ENCODE results near the gene ELAVL1.

Gene ELAVL1

GRCh38 chr19:7941895-7942596, 63.4 kb downstream of the ELAVL1 start:
- DNase-seq (ENCODE audit: extremely low spot score), result no peak
- TF ChIP-seq LEF1 (IDR thresholded peaks at IDR 0.05; ENCODE audit: borderline replicate concordance) (no peak), FOXM1 (IDR thresholded peaks at IDR 0.05; ENCODE audit: borderline replicate concordance) (no peak), ARNT (IDR thresholded peaks at IDR 0.05) (no peak), ZNF384 (IDR thresholded peaks at IDR 0.05) (no peak), FOXA1 (IDR thresholded peaks at IDR 0.05) (no peak), HDGF (IDR thresholded peaks at IDR 0.05; ENCODE audit: borderline replicate concordance) (no peak), TARDBP (IDR thresholded peaks at IDR 0.05) (no peak), ELF4 (IDR thresholded peaks at IDR 0.05) (no peak), SP1 (IDR thresholded peaks at IDR 0.05) (no peak), FOXK2 (IDR thresholded peaks at IDR 0.05) (no peak), BHLHE40 (IDR thresholded peaks at IDR 0.05; ENCODE audit: borderline replicate concordance) (no peak), PKNOX1 (IDR thresholded peaks at IDR 0.05) (no peak), SUZ12 (IDR thresholded peaks at IDR 0.05) (no peak), CTBP1 (IDR thresholded peaks at IDR 0.05; ENCODE audit: borderline replicate concordance) (no peak), NFRKB (IDR thresholded peaks at IDR 0.05) (no peak), L3MBTL2 (conservative IDR thresholded peaks at IDR 0.05) (no peak)
- ChIA-PET CTCF (interaction anchor here (1.2 kb wide), 1 partner anchor 13 kb away, joined by 4 read pairs; no protein-coding TSS in a partner anchor), POLR2A (no interaction called here)

GRCh38 chr19:7940841-7941240, 64.6 kb downstream of the ELAVL1 start:
- ChIA-PET POLR2A (no interaction called here), CTCF (interaction anchor here (1.2 to 1.3 kb wide), 2 partner anchors 12 kb away, joined by 3 to 4 read pairs; no protein-coding TSS in a partner anchor)
- TF ChIP-seq TARDBP (IDR thresholded peaks at IDR 0.05) (no peak), SP1 (IDR thresholded peaks at IDR 0.05) (no peak), CTBP1 (IDR thresholded peaks at IDR 0.05; ENCODE audit: borderline replicate concordance) (no peak), SUZ12 (IDR thresholded peaks at IDR 0.05) (no peak), HDGF (IDR thresholded peaks at IDR 0.05; ENCODE audit: borderline replicate concordance) (no peak), L3MBTL2 (conservative IDR thresholded peaks at IDR 0.05) (no peak), NFRKB (IDR thresholded peaks at IDR 0.05) (no peak), FOXA1 (IDR thresholded peaks at IDR 0.05) (no peak), ARNT (IDR thresholded peaks at IDR 0.05) (no peak), BHLHE40 (IDR thresholded peaks at IDR 0.05; ENCODE audit: borderline replicate concordance) (no peak)

GRCh38 chr19:7934766-7935165, 70.7 kb downstream of the ELAVL1 start:
- ChIA-PET CTCF (no interaction called here), POLR2A (interaction anchor here (1.3 kb wide), 1 partner anchor 9 kb away, joined by 10 read pairs; the partner anchor contains the start of gene TIMM44)
- TF ChIP-seq ZNF384 (IDR thresholded peaks at IDR 0.05) (no peak), TARDBP (IDR thresholded peaks at IDR 0.05) (no peak), FOXM1 (IDR thresholded peaks at IDR 0.05; ENCODE audit: borderline replicate concordance) (no peak), L3MBTL2 (conservative IDR thresholded peaks at IDR 0.05) (no peak), CTBP1 (IDR thresholded peaks at IDR 0.05; ENCODE audit: borderline replicate concordance) (no peak), FOXA1 (IDR thresholded peaks at IDR 0.05) (no peak), BHLHE40 (IDR thresholded peaks at IDR 0.05; ENCODE audit: borderline replicate concordance) (no peak), FOXK2 (IDR thresholded peaks at IDR 0.05) (no peak), PKNOX1 (IDR thresholded peaks at IDR 0.05) (no peak), ARNT (IDR thresholded peaks at IDR 0.05) (no peak), NFRKB (IDR thresholded peaks at IDR 0.05) (no peak), SUZ12 (IDR thresholded peaks at IDR 0.05) (no peak), SP1 (IDR thresholded peaks at IDR 0.05) (no peak), LEF1 (IDR thresholded peaks at IDR 0.05; ENCODE audit: borderline replicate concordance) (no peak), HDGF (IDR thresholded peaks at IDR 0.05; ENCODE audit: borderline replicate concordance) (no peak)
- DNase-seq (ENCODE audit: extremely low spot score), result no peak

More at GRCh38 chr19:7940841-7941240, 64.6 kb downstream of the ELAVL1 start:
- DNase-seq (ENCODE audit: extremely low spot score), result no peak

- no peak for DNase-seq (ENCODE audit: extremely low spot score)
- no peak for TF ChIP-seq LEF1 (IDR thresholded peaks at IDR 0.05; ENCODE audit: borderline replicate concordance)
- TF ChIP-seq ZNF384 (IDR thresholded peaks at IDR 0.05), result no peak
- no peak for TF ChIP-seq SP1 (IDR thresholded peaks at IDR 0.05)
- TF ChIP-seq FOXA1 (IDR thresholded peaks at IDR 0.05), result no peak
- ChIA-PET POLR2A (no interaction called here), CTCF (no interaction called here)
These were observed 71.4 kb downstream of the ELAVL1 start for GRCh38 chr19:7933828-7934725.

- ChIA-PET POLR2A (no interaction called here), CTCF (no interaction called here)
- TF ChIP-seq LEF1 (IDR thresholded peaks at IDR 0.05; ENCODE audit: borderline replicate concordance) (no peak), ARNT (IDR thresholded peaks at IDR 0.05) (no peak), SUZ12 (IDR thresholded peaks at IDR 0.05) (no peak), TARDBP (IDR thresholded peaks at IDR 0.05) (no peak), FOXM1 (IDR thresholded peaks at IDR 0.05; ENCODE audit: borderline replicate concordance) (no peak), HDGF (IDR thresholded peaks at IDR 0.05; ENCODE audit: borderline replicate concordance) (no peak), ELF4 (IDR thresholded peaks at IDR 0.05) (no peak), BHLHE40 (IDR thresholded peaks at IDR 0.05; ENCODE audit: borderline replicate concordance) (no peak), FOXA1 (IDR thresholded peaks at IDR 0.05) (no peak)
- no peak for DNase-seq (ENCODE audit: extremely low spot score)
These were observed 72.0 kb downstream of the ELAVL1 start for GRCh38 chr19:7933411-7933810.

- CTCF ChIA-PET, result no interaction called here
- POLR2A ChIA-PET, result no interaction called here
- no peak for DNase-seq (ENCODE audit: extremely low spot score)
- no peak for TF ChIP-seq CTBP1 (IDR thresholded peaks at IDR 0.05; ENCODE audit: borderline replicate concordance)
- no peak for TF ChIP-seq SUZ12 (IDR thresholded peaks at IDR 0.05)
- no peak for TF ChIP-seq HDGF (IDR thresholded peaks at IDR 0.05; ENCODE audit: borderline replicate concordance)
- TF ChIP-seq NFRKB (IDR thresholded peaks at IDR 0.05), result no peak
- no peak for TF ChIP-seq FOXM1 (IDR thresholded peaks at IDR 0.05; ENCODE audit: borderline replicate concordance)
- no peak for TF ChIP-seq SP1 (IDR thresholded peaks at IDR 0.05)
- TF ChIP-seq ZNF384 (IDR thresholded peaks at IDR 0.05), result no peak
- TF ChIP-seq TARDBP (IDR thresholded peaks at IDR 0.05), result no peak
- TF ChIP-seq ELF4 (IDR thresholded peaks at IDR 0.05), result no peak
- no peak for TF ChIP-seq FOXA1 (IDR thresholded peaks at IDR 0.05)
These were observed 72.5 kb downstream of the ELAVL1 start for GRCh38 chr19:7932930-7933300.

All from HEK293T (cell line).